Smooth muscle cell (in vitro differentiated cells): ENCODE results near the gene EGFL7. TPM values are rescaled to one million over a fixed set of nuclear protein-coding genes. Genes with fewer than 3 reads are reported as not detected.
A peak's percentile ranks its signal among the peaks of the same experiment; 100 is the strongest.

Experiments
- DNase-seq: peaks from one replicate; lab custom pipeline; 2025; ENCODE audit not compliant: unreplicated experiment; lab: John Stamatoyannopoulos, UW
- H2AFZ ChIP-seq: fragments of 200-600 bp; sonication (generic); 2 replicates; pipeline ENCODE4 v1.6.0; 2016; ENCODE audit warnings: antibody characterized with exemption, low read depth, mild to moderate bottlenecking
- H3F3A ChIP-seq: fragments of 200-600 bp; sonication (generic); 2 replicates; pipeline ENCODE4 v1.6.0; 2017; ENCODE audit warnings: antibody characterized with exemption, low read depth
- H3K27ac ChIP-seq: fragments of 200-600 bp; sonication (generic); 2 replicates; pipeline ENCODE4 v1.5.1; 2016; ENCODE audit warnings: low read depth, mild to moderate bottlenecking
- H3K27me3 ChIP-seq: fragments of 200-600 bp; sonication (generic); 2 replicates; pipeline ENCODE4 v1.6.1; 2016; ENCODE audit warnings: low read depth, mild to moderate bottlenecking
- H3K36me3 ChIP-seq: fragments of 200-600 bp; sonication (generic); 2 replicates; pipeline ENCODE4 v1.5.1; 2016; ENCODE audit warnings: low read depth
- H3K4me1 ChIP-seq: fragments of 200-600 bp; sonication (generic); 2 replicates; pipeline ENCODE4 v1.5.1; 2016; ENCODE audit warnings: low read depth
- H3K4me2 ChIP-seq: fragments of 200-600 bp; sonication (generic); 2 replicates; pipeline ENCODE4 v1.6.0; 2016; ENCODE audit warnings: mild to moderate bottlenecking
- H3K4me3 ChIP-seq: fragments of 200-600 bp; sonication (generic); 2 replicates; pipeline ENCODE4 v1.5.1; 2016; ENCODE audit warnings: mild to moderate bottlenecking
- H3K79me2 ChIP-seq: fragments of 200-600 bp; sonication (generic); 2 replicates; pipeline ENCODE4 v1.6.0; 2016; ENCODE audit warnings: low read depth, mild to moderate bottlenecking
- H3K9ac ChIP-seq: fragments of 200-600 bp; sonication (generic); 2 replicates; pipeline ENCODE4 v1.6.0; 2016; ENCODE audit warnings: low read depth
- H3K9me3 ChIP-seq: fragments of 200-600 bp; sonication (generic); replicated peaks from 2 replicates; pipeline ENCODE4 v1.5.1; 2016; ENCODE audit warnings: low read depth
- H4K20me1 ChIP-seq: fragments of 200-600 bp; sonication (generic); 2 replicates; pipeline ENCODE4 v1.6.0; 2016; ENCODE audit warnings: low read depth
- WGBS: methylation state at CpG from one replicate; pipeline ENCODE4 v1.1.7; 2016; ENCODE audit warnings: low lambda C conversion rate; 5-methylcytosine and 5-hydroxymethylcytosine counted together
- polyA plus RNA-seq: library from polyadenylated mRNA; unstranded; fragments of >200 nt; fragmentation: Nextera tagmentation; extraction: Ambion mirVana; gene quantifications from 2 replicates; pipeline ENCODE4 v1.2.1, GENCODE V29; 2016
- total RNA-seq: library from RNA; depleted of rRNA; stranded (reverse); fragments of >200 nt; gene quantifications from 2 replicates; pipeline ENCODE4 v1.2.3, GENCODE V29; 2014
- TF ChIP-seq, protein P1 (sequence below): fragments of 200-600 bp; sonication (generic); IDR thresholded peaks from 2 replicates; pipeline ENCODE4 v1.5.1; 2017; ENCODE audit warnings: borderline replicate concordance, mild to moderate bottlenecking, antibody characterized with exemption; ENCODE audit not compliant: insufficient read depth, poor library complexity, severe bottlenecking

The EGFL7 gene
- total and polyA plus RNA-seq, 2 experiments from 2014 or later = 61.8 to 239 TPM

DNA sequence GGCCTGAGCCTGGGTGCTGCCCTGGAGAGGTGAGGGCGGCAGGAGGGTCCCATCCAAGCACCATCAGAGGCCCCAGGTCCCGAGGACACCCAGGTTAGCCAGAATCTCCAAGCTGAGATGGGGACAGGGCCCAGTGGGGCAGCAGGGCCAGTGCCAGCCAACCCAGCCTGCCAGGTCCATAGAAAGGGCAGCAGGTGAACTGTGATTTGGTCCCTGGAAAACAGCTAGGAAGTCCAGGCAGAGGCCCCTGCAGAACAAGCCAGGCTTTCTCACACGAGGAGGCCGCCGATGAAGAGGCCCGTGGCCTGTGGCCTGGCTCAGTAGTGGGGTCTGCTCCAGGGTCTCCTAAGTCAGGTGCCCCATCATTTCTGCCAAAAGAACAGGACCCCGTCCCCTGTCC is 22.5 kb downstream of the EGFL7 start:
- Histone ChIP-seq H3K36me3 (no peaks in the 10 kb centered on the region), H3K4me1 (peaks cover 11% of the 10 kb centered on the region), H3K27me3 (no peaks in the 10 kb centered on the region), H3K9me3 (no peaks in the 10 kb centered on the region), H3F3A (peaks cover 10% of the 10 kb centered on the region), H3K27ac (no peak overlapping the region), H4K20me1 (peaks cover 57% of the 10 kb centered on the region), H3K79me2 (peaks cover 31% of the 10 kb centered on the region), H3K9ac (no peak overlapping the region), H2AFZ (no peak overlapping the region), H3K4me2 (peak overlapping the region; percentile 100), H3K4me3 (no peak overlapping the region)
- TF ChIP-seq, protein P1, sequence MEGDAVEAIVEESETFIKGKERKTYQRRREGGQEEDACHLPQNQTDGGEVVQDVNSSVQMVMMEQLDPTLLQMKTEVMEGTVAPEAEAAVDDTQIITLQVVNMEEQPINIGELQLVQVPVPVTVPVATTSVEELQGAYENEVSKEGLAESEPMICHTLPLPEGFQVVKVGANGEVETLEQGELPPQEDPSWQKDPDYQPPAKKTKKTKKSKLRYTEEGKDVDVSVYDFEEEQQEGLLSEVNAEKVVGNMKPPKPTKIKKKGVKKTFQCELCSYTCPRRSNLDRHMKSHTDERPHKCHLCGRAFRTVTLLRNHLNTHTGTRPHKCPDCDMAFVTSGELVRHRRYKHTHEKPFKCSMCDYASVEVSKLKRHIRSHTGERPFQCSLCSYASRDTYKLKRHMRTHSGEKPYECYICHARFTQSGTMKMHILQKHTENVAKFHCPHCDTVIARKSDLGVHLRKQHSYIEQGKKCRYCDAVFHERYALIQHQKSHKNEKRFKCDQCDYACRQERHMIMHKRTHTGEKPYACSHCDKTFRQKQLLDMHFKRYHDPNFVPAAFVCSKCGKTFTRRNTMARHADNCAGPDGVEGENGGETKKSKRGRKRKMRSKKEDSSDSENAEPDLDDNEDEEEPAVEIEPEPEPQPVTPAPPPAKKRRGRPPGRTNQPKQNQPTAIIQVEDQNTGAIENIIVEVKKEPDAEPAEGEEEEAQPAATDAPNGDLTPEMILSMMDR = no peak
- no peak for DNase-seq
- WGBS = 99% methylated on average over 7 of the region's 7 CpGs

DNA sequence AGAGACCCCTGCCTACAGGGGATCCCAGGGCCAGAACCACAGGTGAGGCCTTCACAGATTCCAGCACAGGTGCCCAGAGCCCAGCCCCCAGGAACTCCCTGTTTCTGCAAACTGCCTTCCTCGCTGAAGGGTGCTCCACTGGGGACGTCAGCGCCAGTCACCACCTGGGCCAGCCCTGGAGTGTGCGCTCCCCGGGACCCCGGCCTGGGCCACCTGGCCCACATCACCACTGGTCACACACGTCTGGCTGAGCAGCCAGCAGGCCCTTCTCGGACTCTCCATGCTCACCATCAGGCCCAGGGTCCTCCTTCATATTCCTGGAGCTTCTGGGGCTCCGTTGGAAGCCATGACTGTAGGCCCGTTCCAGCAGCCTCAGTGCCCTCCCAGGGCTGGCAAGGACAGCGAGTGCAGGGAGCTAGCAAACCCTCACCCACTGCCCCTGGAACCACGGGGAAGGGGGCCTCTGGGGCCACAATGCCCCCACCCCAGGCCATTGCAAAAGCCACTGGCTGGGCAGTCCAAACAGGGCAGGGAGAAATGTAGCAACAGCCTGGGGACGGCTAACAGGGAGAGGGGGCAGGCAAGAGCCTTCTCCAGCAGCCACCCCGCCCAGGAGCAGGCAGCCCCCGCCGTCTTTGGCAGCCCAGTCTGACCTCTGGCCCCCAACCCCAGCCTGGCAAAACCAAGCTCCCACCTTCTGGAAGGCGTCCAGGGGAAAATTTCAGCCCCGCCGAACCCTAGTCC is 23.2 kb downstream of the EGFL7 start:
- peak overlapping the region; percentile 71 for H3K9ac ChIP-seq
- no peaks in the 10 kb centered on the region for H3K36me3 ChIP-seq
- no peak overlapping the region for H3K27ac ChIP-seq
- peak overlapping the region; percentile 89 for H3K4me3 ChIP-seq
- no peak for DNase-seq
- H3K27me3 ChIP-seq = no peaks in the 10 kb centered on the region
- H3K9me3 ChIP-seq = no peaks in the 10 kb centered on the region
- H3K79me2 ChIP-seq = peaks cover 29% of the 10 kb centered on the region
- H2AFZ ChIP-seq = peak overlapping the region; percentile 84
- TF ChIP-seq, protein P1 = no peak
- peaks cover 11% of the 10 kb centered on the region for H3K4me1 ChIP-seq
- WGBS = 52% methylated on average over 18 of the region's 19 CpGs
- H3K4me2 ChIP-seq = peak overlapping the region; percentile 100
- H4K20me1 ChIP-seq = peaks cover 50% of the 10 kb centered on the region
- H3F3A ChIP-seq = peaks cover 10% of the 10 kb centered on the region

DNA sequence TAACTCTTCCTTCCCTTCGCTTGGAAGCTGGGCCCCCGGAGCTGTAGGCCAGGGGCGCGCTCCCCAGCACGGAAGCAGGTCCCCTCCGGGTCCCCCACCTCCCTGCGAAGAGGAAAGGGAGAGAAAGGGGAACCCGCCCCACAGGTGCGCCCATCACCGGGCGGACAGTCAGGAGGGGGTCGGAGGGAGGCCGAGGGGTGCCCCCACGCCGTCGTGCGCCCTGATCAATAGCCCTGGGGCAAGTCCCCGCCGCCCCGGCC is 23.7 kb downstream of the EGFL7 start:
- Histone ChIP-seq H3K79me2 (peaks cover 24% of the 10 kb centered on the region), H3K4me1 (peaks cover 11% of the 10 kb centered on the region), H3K9me3 (no peaks in the 10 kb centered on the region), H3K36me3 (no peaks in the 10 kb centered on the region), H3K9ac (peak overlapping the region; percentile 71), H3K27ac (no peak overlapping the region), H4K20me1 (peaks cover 45% of the 10 kb centered on the region), H3K4me3 (peak overlapping the region; percentile 89), H3K27me3 (no peaks in the 10 kb centered on the region), H3K4me2 (peak overlapping the region; percentile 100), H2AFZ (peak overlapping the region; percentile 84), H3F3A (peaks cover 10% of the 10 kb centered on the region)
- DNase-seq = no peak
- WGBS = 6% methylated on average over 16 of the region's 20 CpGs
- TF ChIP-seq, protein P1 = no peak
